ENCODE measurements around the gene CRLF3.
"Not testable (repeated sequence)": the region's sequence is repeated elsewhere in the genome, so short reads cannot be mapped to it uniquely, and the experiment has no call there.

The CRLF3 gene

DNA sequence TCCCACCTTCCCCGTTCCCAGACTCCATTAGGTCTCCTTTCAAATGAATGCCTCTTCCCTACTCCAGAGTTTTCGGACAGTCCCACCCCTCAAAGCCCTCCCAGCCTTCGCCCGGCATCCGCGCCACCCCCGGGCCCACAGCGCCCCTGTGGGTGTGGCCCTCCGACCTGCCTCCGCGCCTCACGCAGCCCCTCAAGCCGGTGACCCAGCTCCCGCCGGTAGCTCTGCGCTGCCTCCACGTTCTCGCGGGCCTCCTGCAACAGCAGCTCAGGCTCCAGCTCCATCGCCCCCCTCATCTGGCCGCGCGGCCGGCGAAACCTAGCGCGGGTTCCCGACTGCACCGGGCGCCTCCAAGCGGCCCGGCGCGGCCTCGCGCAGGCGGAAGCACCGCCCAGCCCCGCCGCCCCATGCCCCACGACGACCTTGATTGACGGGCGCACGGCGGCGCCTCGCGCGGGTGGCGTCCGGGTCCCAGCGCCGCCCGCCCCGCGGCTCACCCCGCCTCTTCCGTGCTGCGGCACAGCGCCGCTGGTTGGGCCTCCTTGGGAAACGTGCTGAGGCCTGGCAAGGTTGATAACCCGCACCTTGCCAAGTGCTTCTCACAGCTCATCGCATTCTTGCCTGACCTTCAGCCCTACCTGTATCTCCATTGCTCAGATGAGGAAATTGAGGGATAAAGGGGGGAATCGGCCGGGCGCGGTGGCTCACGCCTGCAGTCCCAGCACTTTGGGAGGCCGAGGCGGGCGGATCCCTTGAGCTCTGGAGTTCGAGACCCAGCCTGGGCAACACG, at the start of gene CRLF3:
TSS of gene CRLF3 (minus strand) at position 337 of the 790 bp plus-strand sequence. CDS start at position 296, 41 bp downstream.
- DNase-seq (ENCODE audit: low spot score) = peak; percentile 95

- DNase-seq (ENCODE audit: low spot score) = no peak
Observed at GRCh38 chr17:30869005-30869404, 44.5 kb upstream of the CRLF3 start.

DNA sequence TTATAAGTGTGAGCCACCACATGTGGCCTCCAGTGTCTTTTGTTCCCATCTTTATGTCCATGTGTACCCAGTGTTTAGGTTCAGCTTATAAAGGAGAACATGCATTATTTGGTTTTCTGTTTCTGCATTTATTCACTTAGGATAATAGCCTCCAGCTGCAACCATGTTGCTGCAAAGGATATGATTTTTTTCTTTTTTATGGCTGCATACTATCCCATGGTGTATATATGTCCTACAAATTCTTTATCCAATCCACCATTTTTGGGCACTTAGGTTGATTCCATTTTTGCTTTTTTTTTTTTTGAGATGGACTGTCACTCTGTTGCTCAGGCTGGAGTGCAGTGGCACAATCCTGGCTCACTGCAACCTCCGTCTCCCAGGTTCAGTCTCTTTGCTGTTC, 40.1 kb upstream of the CRLF3 start:
- DNase-seq (ENCODE audit: low spot score) = no peak

DNA sequence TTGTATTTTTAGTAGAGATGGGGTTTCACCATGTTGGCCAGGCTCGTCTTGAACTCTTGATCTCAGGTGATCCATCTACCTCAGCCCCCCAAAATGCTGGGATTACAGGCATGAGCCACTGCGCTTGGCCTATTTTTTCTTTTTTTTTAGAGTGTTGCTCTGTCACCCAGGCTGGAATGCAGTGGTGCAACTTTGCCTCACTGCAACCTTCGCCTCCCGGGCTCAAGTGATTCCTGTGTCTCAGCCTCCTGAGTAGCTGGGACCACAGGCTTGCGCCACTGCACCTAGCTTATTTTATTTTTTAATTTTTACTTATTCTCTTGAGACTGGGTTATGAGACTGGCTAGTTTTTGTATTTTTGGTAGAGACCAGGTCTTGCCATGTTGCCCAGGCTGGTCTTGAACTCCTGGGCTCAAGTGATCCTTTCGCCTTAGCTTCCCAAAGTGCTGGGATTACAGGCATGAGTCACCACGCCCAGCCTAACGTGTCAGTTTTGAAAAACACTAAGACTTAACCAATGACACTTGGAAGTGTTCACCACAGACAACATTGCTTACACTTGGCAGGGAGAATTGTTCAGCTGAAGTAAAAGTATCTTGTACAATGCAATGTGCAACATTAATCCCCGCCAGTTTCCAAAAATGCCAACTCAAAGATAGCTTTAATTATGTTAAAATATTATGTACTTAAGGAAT, 34.2 kb upstream of the CRLF3 start:
- DNase-seq (ENCODE audit: low spot score) = no peak

DNA sequence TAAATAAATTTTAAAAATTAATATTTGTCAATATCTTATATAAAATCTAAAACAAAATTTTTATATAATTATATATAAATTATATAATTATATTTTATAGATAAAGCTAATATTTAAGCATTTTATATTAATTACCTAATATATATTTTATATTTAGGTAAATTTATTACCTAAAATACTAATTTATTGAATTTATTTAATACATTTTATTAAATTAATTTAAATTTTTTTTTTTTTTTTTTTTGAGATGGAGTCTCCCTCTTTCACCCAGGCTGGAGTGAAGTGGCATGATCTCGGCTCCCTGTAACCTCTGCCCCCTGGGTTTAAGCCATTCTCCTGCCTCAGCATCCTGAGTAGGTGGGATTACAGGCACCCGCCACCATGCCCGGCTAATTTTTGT, 29.7 kb upstream of the CRLF3 start:
- DNase-seq (ENCODE audit: low spot score) = no peak

DNA sequence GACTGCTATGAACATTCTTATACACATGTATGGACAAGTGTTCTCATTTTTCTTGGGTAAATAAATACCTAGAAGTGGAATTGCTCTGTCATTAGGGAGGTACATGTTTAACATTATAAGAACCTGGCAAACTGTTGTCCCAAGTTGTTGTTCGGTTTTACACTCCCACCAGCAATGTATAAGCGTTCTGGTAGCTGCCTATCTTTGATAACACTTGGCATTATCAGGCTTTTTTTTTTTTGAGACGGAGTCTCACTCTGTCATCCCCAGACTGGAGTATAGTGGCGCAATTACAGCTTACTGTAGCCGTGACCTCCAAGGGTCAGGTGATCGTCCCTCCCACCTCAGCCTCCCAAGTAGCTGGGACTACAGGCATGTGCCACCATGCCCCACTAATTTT, 23.5 kb upstream of the CRLF3 start:
- no peak for DNase-seq (ENCODE audit: low spot score)

GRCh38 chr17:30840771-30841170, 16.3 kb upstream of the CRLF3 start:
- no peak for DNase-seq (ENCODE audit: low spot score)

- no peak for DNase-seq (ENCODE audit: low spot score)
Observed at GRCh38 chr17:30838202-30838807, 13.8 kb upstream of the CRLF3 start.

DNA sequence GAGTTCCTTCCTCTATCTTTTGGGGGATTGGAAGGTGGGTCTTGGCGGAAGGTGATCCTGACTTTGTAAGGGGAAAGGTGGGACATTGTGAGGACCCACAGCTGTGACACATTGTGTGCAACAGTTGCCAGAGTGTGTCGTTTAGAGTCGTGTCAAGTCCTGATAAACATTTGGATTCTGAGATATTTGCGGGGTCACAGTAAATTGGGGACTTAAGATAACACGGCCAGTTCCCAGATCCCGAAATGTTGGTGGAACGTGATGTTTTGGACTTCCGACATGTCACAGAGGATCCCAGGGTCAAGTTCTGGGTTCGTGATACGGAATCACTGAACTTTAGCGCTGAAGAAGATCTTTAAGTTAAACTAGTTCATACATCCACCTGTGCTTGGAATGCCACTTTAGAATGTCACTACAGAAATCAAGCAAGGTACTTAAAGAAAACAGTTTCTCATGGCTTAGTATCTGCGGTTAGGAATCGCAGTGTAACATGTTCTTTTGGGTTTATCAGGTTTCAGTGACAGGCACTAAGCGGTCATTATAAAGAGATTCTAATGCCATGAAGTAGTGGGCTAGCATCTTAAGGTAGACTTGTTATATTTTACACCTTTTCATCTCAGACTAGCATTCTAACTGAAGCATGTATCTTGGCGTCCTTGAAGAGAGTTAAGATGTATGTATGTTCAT, 8.1 kb upstream of the CRLF3 start:
- DNase-seq (ENCODE audit: low spot score) = peak; percentile 4

- DNase-seq (ENCODE audit: low spot score) = peak; percentile 91
Observed at GRCh38 chr17:30831663-30832437, 7.4 kb upstream of the CRLF3 start, which contains the start of gene ATAD5. Gene ATAD5, plus strand, starts transcription at chr17:30831966. Its CDS starts 382 bp downstream, at chr17:30832348.

GRCh38 chr17:30831257-30831656, 6.8 kb upstream of the CRLF3 start:
- DNase-seq (ENCODE audit: low spot score) = peak; percentile 32

- no peak for DNase-seq (ENCODE audit: low spot score)
Observed at GRCh38 chr17:30829022-30829421, 4.5 kb upstream of the CRLF3 start.

DNA sequence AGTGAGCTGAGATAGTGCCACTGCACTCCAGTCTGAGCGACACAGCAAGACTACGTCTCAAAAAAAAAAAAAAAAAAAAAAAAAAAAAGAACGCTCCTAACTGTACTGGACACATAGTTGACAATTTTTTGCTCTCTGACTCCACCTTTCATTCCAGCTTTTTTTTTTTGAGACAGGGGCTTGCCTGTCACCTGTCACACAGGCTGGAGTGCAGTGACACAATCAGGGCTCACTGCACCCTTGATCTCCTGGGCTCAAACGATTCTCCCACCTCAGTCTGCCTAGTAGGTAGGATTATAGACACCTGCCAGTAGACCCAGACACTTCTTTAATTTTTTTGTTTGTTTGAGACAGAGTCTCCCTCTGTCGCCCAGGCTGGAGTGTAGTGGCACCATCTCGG, 2.6 kb upstream of the CRLF3 start:
- DNase-seq (ENCODE audit: low spot score) = no peak

DNA sequence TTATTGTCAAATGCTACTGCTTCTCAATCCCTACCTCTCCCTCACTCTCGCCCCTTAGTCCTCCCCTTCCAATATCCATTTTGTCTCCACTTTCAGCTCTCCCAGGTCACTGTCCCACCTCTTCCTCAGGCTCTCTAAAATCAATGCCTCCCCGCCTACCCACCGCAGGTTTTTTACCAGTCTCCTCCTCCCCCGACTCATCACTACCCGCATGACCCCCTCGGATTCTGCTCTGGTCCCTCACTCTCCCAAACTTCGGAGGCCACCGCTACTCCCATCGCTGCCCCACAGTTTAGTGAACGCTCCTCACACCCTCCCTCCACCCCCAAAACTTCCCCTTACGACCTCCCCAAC, 513 bp downstream of the CRLF3 start:
- peak; percentile 31 for DNase-seq (ENCODE audit: low spot score)

DNA sequence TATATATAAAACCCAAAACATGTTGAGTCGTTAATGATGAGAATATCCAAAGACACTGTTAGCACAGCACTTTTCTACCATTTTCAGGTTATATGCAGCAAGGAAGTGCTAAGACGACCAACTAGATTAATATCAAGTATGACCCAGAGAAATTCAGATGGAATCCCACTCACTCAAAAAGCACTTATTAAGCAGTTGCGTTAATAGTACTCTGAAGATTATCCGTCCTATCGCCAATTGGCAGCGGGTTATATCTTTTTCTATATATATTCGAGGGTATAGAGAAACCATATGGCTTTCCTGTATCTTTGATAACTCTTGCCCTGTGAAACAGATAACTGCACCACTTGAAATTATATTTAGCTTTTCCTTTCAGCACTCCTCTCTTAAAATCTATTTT, 1.1 kb downstream of the CRLF3 start:
- DNase-seq (ENCODE audit: low spot score) = no peak

- not testable (repeated sequence) for DNase-seq (ENCODE audit: low spot score)
Observed at GRCh38 chr17:30822919-30823318, 1.6 kb downstream of the CRLF3 start.

DNA sequence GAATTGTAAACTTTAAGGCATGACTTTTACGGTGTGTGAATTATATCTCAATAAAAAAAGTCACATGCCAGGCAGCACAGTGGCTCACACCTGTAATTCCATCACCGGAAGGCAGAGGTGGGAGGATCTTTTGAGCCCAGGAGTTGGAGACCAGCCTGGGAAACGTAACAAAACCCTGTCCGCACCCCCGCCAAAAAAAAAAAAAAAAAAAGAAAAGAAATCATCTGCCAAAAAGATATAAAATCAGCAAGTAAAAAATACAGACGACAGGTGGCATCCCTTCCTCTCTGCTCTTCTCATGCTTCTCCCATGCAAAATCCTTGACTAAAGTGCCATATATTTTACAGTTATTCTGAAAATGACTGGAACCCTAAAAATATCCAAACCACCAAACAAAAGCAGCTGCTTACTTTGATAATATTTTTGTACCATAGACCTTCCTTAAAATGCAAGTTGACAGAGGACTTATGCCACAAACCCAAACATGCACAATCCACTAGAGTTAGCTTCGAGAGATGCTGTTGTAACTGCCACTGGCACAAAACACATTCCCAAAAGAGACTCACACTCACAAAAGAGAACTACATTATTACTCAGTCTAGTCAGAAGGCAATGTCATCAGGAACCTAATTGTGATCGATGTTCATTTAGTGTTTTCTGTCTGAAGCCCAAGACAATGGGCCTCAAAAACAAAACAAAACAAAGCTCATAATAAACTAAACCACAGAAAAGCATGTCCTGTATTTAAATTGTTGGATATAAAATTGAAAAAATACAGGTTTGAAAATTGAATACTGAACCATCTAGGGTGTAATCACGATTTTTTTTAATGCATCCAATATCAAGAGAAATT, 2.4 kb downstream of the CRLF3 start:
- DNase-seq (ENCODE audit: low spot score) = no peak

GRCh38 chr17:30819971-30820705, 4.4 kb downstream of the CRLF3 start:
- DNase-seq (ENCODE audit: low spot score) = no peak

DNA sequence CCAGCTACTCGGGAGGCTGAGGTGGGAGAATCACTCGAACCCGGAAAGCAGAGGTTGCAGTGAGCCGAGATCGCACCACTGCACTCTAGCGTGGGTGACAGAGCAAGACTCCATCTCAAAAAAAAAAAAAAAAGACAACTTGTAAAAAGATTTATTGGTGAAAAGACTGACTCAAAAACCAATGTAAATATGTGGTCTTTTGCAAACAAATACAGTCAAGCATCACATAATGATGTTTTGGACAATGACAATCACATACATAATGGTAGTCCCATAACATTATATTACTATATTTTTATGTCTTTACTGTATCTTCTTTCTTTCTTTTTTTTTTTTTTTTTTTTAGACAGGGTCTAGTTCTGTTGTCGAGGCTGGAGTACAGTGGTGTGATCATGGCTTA, 8.3 kb downstream of the CRLF3 start:
- DNase-seq (ENCODE audit: low spot score) = no peak

DNA sequence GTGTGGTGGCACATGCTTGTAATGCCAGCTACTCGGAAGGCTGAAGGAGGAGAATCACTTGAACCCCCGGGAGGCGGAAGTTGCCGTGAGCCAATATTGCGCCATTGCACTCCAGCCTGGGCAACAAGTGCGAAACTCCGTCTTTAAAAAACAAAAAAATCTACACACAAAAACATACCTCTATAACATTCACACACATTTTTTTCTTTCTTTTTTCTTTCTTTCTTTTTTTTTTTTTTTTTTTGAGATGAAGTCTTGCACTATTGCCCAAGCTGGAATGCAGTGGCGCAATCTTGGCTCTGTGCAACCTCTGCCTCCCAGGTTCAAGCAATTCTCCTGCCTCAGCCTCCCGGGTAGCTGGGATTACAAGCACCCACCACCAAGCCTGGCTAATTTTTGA, 9.6 kb downstream of the CRLF3 start:
- DNase-seq (ENCODE audit: low spot score) = not testable (repeated sequence)

All from kidney tubule cell (primary cell).